HEK293 (cell line): ENCODE measurements around the gene WNT7A.
A peak's percentile ranks its signal among the peaks of the same experiment; 100 is the strongest.

Experiments used
- CTCF ChIA-PET: fragments of 350-600 bp; formaldehyde crosslinking; extraction: SDS; loops from one replicate; lab custom pipeline; 2021; ENCODE audit warnings: antibody characterized with exemption; lab: Yijun Ruan, JAX
- POLR2A ChIA-PET: fragments of 300-600 bp; formaldehyde crosslinking; extraction: SDS; loops from one replicate; lab custom pipeline; 2020; ENCODE audit warnings: antibody characterized with exemption, inconsistent platforms; lab: Yijun Ruan, JAX
- H3K27ac ChIP-seq: fragments of 200-500 bp; sonication (Bioruptor generic); 2 replicates; pipeline ENCODE4 v1.5.1; 2014; ENCODE audit warnings: low read depth, low read length, control low read depth, inconsistent platforms; ENCODE audit errors: extremely low read depth
- H3K36me3 ChIP-seq, 2 experiments: fragments of 200-500 bp in 1 of 2; sonication (Bioruptor generic) in 1 of 2; 1 replicate in 1 of 2; 2 replicates in 1 of 2; pipeline ENCODE4 v1.5.1; 2014 to 2017; ENCODE audit warnings: inconsistent platforms in 2 of 2, low read length in 2 of 2; ENCODE audit not compliant: control insufficient read depth in 2 of 2, insufficient read depth in 1 of 2
- H3K4me1 ChIP-seq: fragments of 200-500 bp; sonication (Bioruptor generic); 2 replicates; pipeline ENCODE4 v1.5.1; 2014; ENCODE audit warnings: mild to moderate bottlenecking, low read length, inconsistent platforms; ENCODE audit not compliant: control insufficient read depth, insufficient read depth
- H3K4me3 ChIP-seq: 2 replicates; pipeline ENCODE4 v1.5.1; 2011; ENCODE audit warnings: low read depth, mild to moderate bottlenecking, control low read depth, low read length, moderate library complexity
- H3K9me3 ChIP-seq: fragments of 200-500 bp; sonication (Bioruptor generic); 2 replicates; pipeline ENCODE4 v1.5.1; 2014; ENCODE audit warnings: low read depth, low read length, inconsistent platforms; ENCODE audit not compliant: control insufficient read depth, insufficient read depth
- GLI2 ChIP-seq: fragments of 450-650 bp; formaldehyde crosslinking; IDR thresholded peaks from 2 replicates; pipeline ENCODE4; 2017; ENCODE audit warnings: missing biosample characterization, missing genetic modification characterization, low read depth, borderline replicate concordance
- GLIS1 ChIP-seq: fragments of 450-650 bp; formaldehyde crosslinking; IDR thresholded peaks from 2 replicates; pipeline ENCODE4 v1.5.1; 2016; ENCODE audit warnings: missing biosample characterization, missing genetic modification characterization
- GLIS2 ChIP-seq: fragments of 450-650 bp; formaldehyde crosslinking; IDR thresholded peaks from 2 replicates; pipeline ENCODE4 v1.5.1; 2016; ENCODE audit warnings: missing biosample characterization, missing genetic modification characterization
- SP2 ChIP-seq: fragments of 450-650 bp; formaldehyde crosslinking; IDR thresholded peaks from 2 replicates; pipeline ENCODE4 v1.5.1; 2016; ENCODE audit warnings: missing biosample characterization, missing genetic modification characterization
- SP3 ChIP-seq: fragments of 450-650 bp; formaldehyde crosslinking; IDR thresholded peaks from 2 replicates; pipeline ENCODE4 v1.5.1; 2016; ENCODE audit warnings: missing biosample characterization, missing genetic modification characterization
- ZBTB7A ChIP-seq: fragments of 450-650 bp; formaldehyde crosslinking; IDR thresholded peaks from 2 replicates; pipeline ENCODE4 v1.5.1; 2016; ENCODE audit warnings: low read depth, missing biosample characterization, missing genetic modification characterization
- ZEB2 ChIP-seq: fragments of 450-650 bp; formaldehyde crosslinking; IDR thresholded peaks from 2 replicates; pipeline ENCODE4 v1.5.1; 2016; ENCODE audit warnings: missing biosample characterization, missing genetic modification characterization
- ZFHX2 ChIP-seq: fragments of 450-650 bp; formaldehyde crosslinking; conservative IDR thresholded peaks from 2 replicates; pipeline ENCODE4 v1.5.1; 2016; ENCODE audit warnings: missing biosample characterization, missing genetic modification characterization
- ZNF132 ChIP-seq: fragments of 450-650 bp; formaldehyde crosslinking; IDR thresholded peaks from 2 replicates; pipeline ENCODE4 v1.5.1; 2017; ENCODE audit warnings: missing biosample characterization, missing genetic modification characterization, borderline replicate concordance
- ZNF146 ChIP-seq: fragments of 450-650 bp; formaldehyde crosslinking; IDR thresholded peaks from 2 replicates; pipeline ENCODE4 v1.5.1; 2016; ENCODE audit warnings: missing biosample characterization, missing genetic modification characterization
- ZNF223 ChIP-seq: fragments of 450-650 bp; formaldehyde crosslinking; IDR thresholded peaks from 2 replicates; pipeline ENCODE4 v1.5.1; 2016; ENCODE audit warnings: missing biosample characterization, missing genetic modification characterization
- ZNF302 ChIP-seq: fragments of 450-650 bp; formaldehyde crosslinking; IDR thresholded peaks from 2 replicates; pipeline ENCODE4 v1.5.1; 2016; ENCODE audit warnings: missing biosample characterization, missing genetic modification characterization, low read depth
- ZNF311 ChIP-seq: fragments of 450-650 bp; formaldehyde crosslinking; IDR thresholded peaks from 2 replicates; pipeline ENCODE4 v1.5.1; 2017; ENCODE audit warnings: missing biosample characterization, missing genetic modification characterization, borderline replicate concordance
- ZNF341 ChIP-seq: fragments of 450-650 bp; formaldehyde crosslinking; IDR thresholded peaks from 2 replicates; pipeline ENCODE4; 2016; ENCODE audit warnings: low read depth, missing biosample characterization, missing genetic modification characterization
- ZNF350 ChIP-seq: fragments of 450-650 bp; formaldehyde crosslinking; IDR thresholded peaks from 2 replicates; pipeline ENCODE4 v1.5.0; 2017; ENCODE audit warnings: missing biosample characterization, mild to moderate bottlenecking, missing genetic modification characterization
- ZNF354C ChIP-seq: fragments of 450-650 bp; formaldehyde crosslinking; IDR thresholded peaks from 2 replicates; pipeline ENCODE4 v1.5.1; 2016; ENCODE audit warnings: missing biosample characterization, missing genetic modification characterization, low read depth, borderline replicate concordance
- ZNF362 ChIP-seq: fragments of 450-650 bp; formaldehyde crosslinking; IDR thresholded peaks from 2 replicates; pipeline ENCODE4 v1.5.1; 2016; ENCODE audit warnings: missing biosample characterization, missing genetic modification characterization
- ZNF366 ChIP-seq: fragments of 450-650 bp; formaldehyde crosslinking; conservative IDR thresholded peaks from 2 replicates; pipeline ENCODE4 v1.5.1; 2016; ENCODE audit warnings: missing biosample characterization, missing genetic modification characterization
- ZNF398 ChIP-seq: fragments of 450-650 bp; formaldehyde crosslinking; IDR thresholded peaks from 2 replicates; pipeline ENCODE4 v1.5.1; 2017; ENCODE audit warnings: missing biosample characterization, missing genetic modification characterization
- ZNF433 ChIP-seq: fragments of 450-650 bp; formaldehyde crosslinking; IDR thresholded peaks from 2 replicates; pipeline ENCODE4 v1.5.1; 2016; ENCODE audit warnings: missing biosample characterization, missing genetic modification characterization, low read depth
- ZNF610 ChIP-seq: fragments of 450-650 bp; formaldehyde crosslinking; IDR thresholded peaks from 2 replicates; pipeline ENCODE4 v1.5.1; 2016; ENCODE audit warnings: missing biosample characterization, missing genetic modification characterization, borderline replicate concordance
- ZNF629 ChIP-seq: fragments of 450-650 bp; formaldehyde crosslinking; IDR thresholded peaks from 2 replicates; pipeline ENCODE4 v1.5.1; 2017; ENCODE audit warnings: missing biosample characterization, missing genetic modification characterization
- ZNF677 ChIP-seq: fragments of 450-650 bp; IDR thresholded peaks from 2 replicates; pipeline ENCODE4 v1.5.0; 2018; ENCODE audit warnings: missing biosample characterization, mild to moderate bottlenecking, missing genetic modification characterization, moderate library complexity
- ZNF777 ChIP-seq: fragments of 450-650 bp; formaldehyde crosslinking; IDR thresholded peaks from 2 replicates; pipeline ENCODE4 v1.5.1; 2017; ENCODE audit warnings: missing biosample characterization, missing genetic modification characterization, borderline replicate concordance
- ZNF785 ChIP-seq: fragments of 450-650 bp; formaldehyde crosslinking; IDR thresholded peaks from 2 replicates; pipeline ENCODE4 v1.5.1; 2016; ENCODE audit warnings: missing biosample characterization, missing genetic modification characterization
- TF ChIP-seq, protein P1 (sequence below): fragments of 450-650 bp; formaldehyde crosslinking; IDR thresholded peaks from 2 replicates; pipeline ENCODE4 v1.5.1; 2016; ENCODE audit warnings: missing biosample characterization, missing genetic modification characterization
- TF ChIP-seq, protein P2 (sequence below): fragments of 450-650 bp; formaldehyde crosslinking; IDR thresholded peaks from 2 replicates; pipeline ENCODE4 v1.5.1; 2016; ENCODE audit warnings: missing biosample characterization, missing genetic modification characterization

The WNT7A gene

DNA sequence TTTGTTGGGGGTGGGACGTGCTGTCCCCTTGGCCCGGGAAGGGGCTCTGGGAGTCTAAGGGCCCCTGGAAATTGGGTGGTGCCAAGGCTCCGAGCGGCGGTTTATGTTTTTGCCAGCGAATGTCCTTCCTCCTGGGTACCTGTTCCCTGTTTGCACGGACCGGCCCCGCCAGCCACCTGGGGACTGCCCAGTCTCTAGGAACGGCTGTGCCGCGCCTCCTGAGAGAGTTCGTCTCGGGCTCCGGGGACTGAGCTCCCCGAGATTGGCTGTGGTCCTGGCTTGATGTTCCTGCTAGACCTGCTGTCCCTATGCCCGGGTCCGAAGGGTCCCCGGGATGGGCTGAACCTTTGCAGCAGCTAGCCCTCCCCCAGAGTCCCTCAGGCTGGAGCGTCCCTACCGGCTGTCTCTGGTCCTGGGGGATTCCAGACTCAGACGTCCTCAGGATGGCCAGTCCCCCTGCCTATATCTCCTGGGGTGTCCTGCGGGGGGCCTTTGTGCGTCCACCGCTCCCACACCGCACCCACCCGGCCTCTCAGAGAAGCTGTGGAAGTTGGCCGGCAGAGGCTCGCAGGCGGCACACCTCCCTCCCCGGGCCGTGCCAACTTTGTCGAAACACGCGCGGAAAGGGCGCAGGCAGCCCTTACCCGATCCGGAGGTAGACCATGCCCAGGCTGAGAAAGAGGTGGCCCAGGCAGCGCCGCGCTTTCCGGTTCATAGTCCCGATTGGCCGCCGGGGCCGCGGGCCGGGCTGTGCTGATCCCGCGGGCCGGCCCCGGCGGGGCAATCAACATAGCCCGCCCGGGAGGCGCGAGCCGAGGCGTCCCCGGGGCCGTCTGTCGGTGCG, 547 bp downstream of the WNT7A start (continued):
- TF ChIP-seq SP3 (tag by site-specific recombination) (peak; percentile 3; the same call in 1 of the 2 replicates), ZNF311 (tag by site-specific recombination) (no peak), ZNF398 (tag by site-specific recombination) (no peak), ZNF350 (tag by site-specific recombination) (no peak), ZNF223 (tag by site-specific recombination) (peak; percentile 98), ZEB2 (tag by site-specific recombination) (no peak), ZBTB7A (tag by site-specific recombination) (no peak), ZNF146 (tag by site-specific recombination) (no peak), ZNF362 (tag by site-specific recombination) (no peak), ZNF302 (no peak)

DNA sequence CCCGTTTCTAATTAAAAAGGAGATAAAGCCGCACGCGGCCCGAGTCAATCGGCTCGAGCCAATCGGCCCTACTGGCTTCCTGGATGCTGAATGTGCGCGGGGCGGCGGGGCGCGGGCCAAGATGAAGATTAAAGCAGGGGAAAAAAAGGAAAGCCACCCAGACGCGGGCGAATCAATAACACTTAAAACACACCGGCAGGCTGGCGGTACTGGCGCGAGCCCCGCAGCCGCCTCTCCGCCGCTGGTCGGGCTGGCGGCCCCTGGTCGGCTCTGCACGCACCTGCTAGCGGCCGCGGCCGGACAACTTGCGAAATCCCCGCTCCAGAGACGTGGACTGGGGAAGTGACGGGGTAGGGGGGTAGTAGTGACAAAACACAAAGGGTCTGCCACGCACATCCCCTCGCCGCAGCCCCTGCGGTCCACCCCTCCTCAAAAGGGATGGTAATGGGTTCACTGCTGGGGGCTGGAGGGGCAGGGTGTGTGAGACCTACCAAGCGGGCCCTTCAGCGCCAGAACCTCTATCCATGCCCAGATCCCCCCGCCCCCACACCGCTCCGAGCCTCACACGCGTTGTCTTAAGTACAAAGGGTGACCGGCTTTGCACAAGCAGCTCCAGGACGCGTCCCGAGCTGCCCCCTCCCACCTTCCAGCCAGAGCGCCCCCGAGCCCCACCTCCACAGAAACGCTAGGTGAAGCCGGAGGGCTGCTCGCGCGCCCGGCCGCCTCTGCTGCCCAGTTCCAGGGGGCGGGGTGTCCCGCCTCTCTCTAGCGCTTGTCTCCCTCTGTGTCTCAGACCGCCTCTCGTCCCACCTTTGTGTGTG, 1.4 kb downstream of the WNT7A start:
- CTCF ChIA-PET: interaction anchor here (0.7 to 16.8 kb wide), 3 partner anchors 10 to 1063 kb away, joined by 3 to 589 read pairs (median 4); no protein-coding TSS in a partner anchor
- Histone ChIP-seq H3K36me3 (no peaks in the 10 kb centered on the region), H3K9me3 (no peaks in the 10 kb centered on the region), H3K27ac (no peak overlapping the region), H3K4me1 (peaks cover 3% of the 10 kb centered on the region; the same call in 1 of the 2 replicates), H3K4me3 (peak overlapping the region; percentile 25)
- POLR2A ChIA-PET: interaction anchor here (0.5 to 0.6 kb wide), 2 partner anchors 434 to 1901 kb away, joined by 3 read pairs; no protein-coding TSS in a partner anchor
- TF ChIP-seq SP2 (tag by site-specific recombination) (peak; percentile 91), ZNF785 (tag by site-specific recombination) (no peak), ZNF629 (tag by site-specific recombination) (no peak; the same call in 1 of the 2 replicates), GLI2 (no peak), ZNF433 (tag by site-specific recombination) (no peak), ZNF610 (tag by site-specific recombination) (no peak), ZNF354C (no peak), ZNF677 (tag by site-specific recombination) (no peak), ZNF132 (tag by site-specific recombination) (no peak), GLIS1 (tag by site-specific recombination) (peak; percentile 57; the same call in 1 of the 2 replicates), GLIS2 (tag by site-specific recombination) (peak; percentile 77), ZNF341 (tag by site-specific recombination) (peak; percentile 39; the same call in 1 of the 2 replicates), ZFHX2 (peak; percentile 97), ZNF366 (tag by site-specific recombination) (no peak), ZNF777 (peak; percentile 39; the same call in 1 of the 2 replicates)
- TF ChIP-seq, protein P1, sequence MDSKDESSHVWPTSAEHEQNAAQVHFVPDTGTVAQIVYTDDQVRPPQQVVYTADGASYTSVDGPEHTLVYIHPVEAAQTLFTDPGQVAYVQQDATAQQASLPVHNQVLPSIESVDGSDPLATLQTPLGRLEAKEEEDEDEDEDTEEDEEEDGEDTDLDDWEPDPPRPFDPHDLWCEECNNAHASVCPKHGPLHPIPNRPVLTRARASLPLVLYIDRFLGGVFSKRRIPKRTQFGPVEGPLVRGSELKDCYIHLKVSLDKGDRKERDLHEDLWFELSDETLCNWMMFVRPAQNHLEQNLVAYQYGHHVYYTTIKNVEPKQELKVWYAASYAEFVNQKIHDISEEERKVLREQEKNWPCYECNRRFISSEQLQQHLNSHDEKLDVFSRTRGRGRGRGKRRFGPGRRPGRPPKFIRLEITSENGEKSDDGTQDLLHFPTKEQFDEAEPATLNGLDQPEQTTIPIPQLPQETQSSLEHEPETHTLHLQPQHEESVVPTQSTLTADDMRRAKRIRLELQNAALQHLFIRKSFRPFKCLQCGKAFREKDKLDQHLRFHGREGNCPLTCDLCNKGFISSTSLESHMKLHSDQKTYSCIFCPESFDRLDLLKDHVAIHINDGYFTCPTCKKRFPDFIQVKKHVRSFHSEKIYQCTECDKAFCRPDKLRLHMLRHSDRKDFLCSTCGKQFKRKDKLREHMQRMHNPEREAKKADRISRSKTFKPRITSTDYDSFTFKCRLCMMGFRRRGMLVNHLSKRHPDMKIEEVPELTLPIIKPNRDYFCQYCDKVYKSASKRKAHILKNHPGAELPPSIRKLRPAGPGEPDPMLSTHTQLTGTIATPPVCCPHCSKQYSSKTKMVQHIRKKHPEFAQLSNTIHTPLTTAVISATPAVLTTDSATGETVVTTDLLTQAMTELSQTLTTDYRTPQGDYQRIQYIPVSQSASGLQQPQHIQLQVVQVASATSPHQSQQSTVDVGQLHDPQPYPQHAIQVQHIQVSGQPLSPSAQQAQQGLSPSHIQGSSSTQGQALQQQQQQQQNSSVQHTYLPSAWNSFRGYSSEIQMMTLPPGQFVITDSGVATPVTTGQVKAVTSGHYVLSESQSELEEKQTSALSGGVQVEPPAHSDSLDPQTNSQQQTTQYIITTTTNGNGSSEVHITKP: peak; percentile 66
- TF ChIP-seq, protein P2, sequence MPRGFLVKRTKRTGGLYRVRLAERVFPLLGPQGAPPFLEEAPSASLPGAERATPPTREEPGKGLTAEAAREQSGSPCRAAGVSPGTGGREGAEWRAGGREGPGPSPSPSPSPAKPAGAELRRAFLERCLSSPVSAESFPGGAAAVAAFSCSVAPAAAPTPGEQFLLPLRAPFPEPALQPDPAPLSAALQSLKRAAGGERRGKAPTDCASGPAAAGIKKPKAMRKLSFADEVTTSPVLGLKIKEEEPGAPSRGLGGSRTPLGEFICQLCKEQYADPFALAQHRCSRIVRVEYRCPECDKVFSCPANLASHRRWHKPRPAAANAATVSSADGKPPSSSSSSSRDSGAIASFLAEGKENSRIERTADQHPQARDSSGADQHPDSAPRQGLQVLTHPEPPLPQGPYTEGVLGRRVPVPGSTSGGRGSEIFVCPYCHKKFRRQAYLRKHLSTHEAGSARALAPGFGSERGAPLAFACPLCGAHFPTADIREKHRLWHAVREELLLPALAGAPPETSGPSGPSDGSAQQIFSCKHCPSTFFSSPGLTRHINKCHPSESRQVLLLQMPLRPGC (tag by site-specific recombination): no peak
